Activated T-cell treated with anti-CD3 and anti-CD28 coated beads, Interleukin-2, amount 50 U/mL, for 4 hours (primary cell): ENCODE measurements around the gene ACACB. TPM values are rescaled to one million over a fixed set of nuclear protein-coding genes. Genes with fewer than 3 reads are reported as not detected.

Source experiments
- ATAC-seq, 2 donors: fragments of 200-7000 bp; cut with Tn5 transposase; one replicate each; pipeline ENCODE4 v1.10.0; 2021
- DNase-seq: peaks from one replicate; pipeline ENCODE4 v3.0.0-alpha.2; 2020
- H3K27me3 Mint-ChIP-seq: one replicate; pipeline ENCODE4 v1.8.0; 2021; ENCODE audit warnings: low read depth, mixed read lengths
- H3K36me3 Mint-ChIP-seq: one replicate; pipeline ENCODE4 v1.8.0; 2022; ENCODE audit warnings: mixed read lengths; ENCODE audit not compliant: insufficient read depth
- H3K4me1 Mint-ChIP-seq: one replicate; pipeline ENCODE4 v1.8.0; 2021; ENCODE audit warnings: low read depth, mixed read lengths
- H3K4me3 Mint-ChIP-seq: one replicate; pipeline ENCODE4 v1.8.0; 2021; ENCODE audit warnings: mild to moderate bottlenecking, moderate library complexity, mixed read lengths
- H3K9me3 Mint-ChIP-seq: one replicate; pipeline ENCODE4 v1.8.0; 2021; ENCODE audit warnings: mixed read lengths
- total RNA-seq, 3 donors: library from RNA; stranded (reverse); gene quantifications; one replicate each; pipeline ENCODE4 v1.2.1, GENCODE V29; 2021

ACACB gene
- total RNA-seq, 3 donors from 2014 or later, result 1.6 to 4.5 (median 3.8) TPM

DNA sequence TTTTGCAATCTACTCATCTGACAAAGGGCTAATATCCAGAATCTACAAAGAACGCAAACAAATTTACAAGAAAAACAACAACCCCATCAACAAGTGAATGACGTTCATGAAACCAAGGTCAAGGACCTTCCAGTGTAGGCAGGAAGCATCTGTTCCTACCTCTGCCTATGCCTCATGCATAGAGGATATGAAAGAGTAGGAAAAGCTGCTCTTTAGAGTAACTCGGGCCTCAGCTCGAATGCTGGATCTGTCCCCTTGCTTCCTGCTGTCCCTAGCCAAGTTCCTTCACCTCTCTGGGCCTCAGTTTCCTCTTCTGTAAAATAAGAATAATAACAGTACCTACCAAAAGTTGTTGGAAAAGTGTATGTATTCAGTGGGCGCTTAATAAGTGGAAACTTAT is 127.7 kb downstream of the ACACB start:
- no peaks in the 10 kb centered on the region for H3K4me1 Mint-ChIP-seq
- no peak overlapping the region for H3K4me3 Mint-ChIP-seq
- peaks cover 16% of the 10 kb centered on the region for H3K36me3 Mint-ChIP-seq
- no peaks in the 10 kb centered on the region for H3K27me3 Mint-ChIP-seq
- no peaks in the 10 kb centered on the region for H3K9me3 Mint-ChIP-seq
- ATAC-seq (no peak), DNase-seq (no peak)

GRCh38 chr12:109246221-109246620 is 129.8 kb downstream of the ACACB start:
- no peak for ATAC-seq
- H3K36me3 Mint-ChIP-seq, result peaks cover 18% of the 10 kb centered on the region
- no peak for DNase-seq
- no peaks in the 10 kb centered on the region for H3K9me3 Mint-ChIP-seq
- no peak overlapping the region for H3K4me3 Mint-ChIP-seq
- no peaks in the 10 kb centered on the region for H3K27me3 Mint-ChIP-seq
- no peaks in the 10 kb centered on the region for H3K4me1 Mint-ChIP-seq

- peaks cover 4% of the 10 kb centered on the region for H3K9me3 Mint-ChIP-seq
- H3K36me3 Mint-ChIP-seq, result peaks cover 18% of the 10 kb centered on the region
These were observed 131.7 kb downstream of the ACACB start for GRCh38 chr12:109247831-109248654.

GRCh38 chr12:109250523-109250922 is 134.1 kb downstream of the ACACB start:
- DNase-seq (no peak), ATAC-seq (no peak)
- no peak overlapping the region for H3K4me3 Mint-ChIP-seq
- no peaks in the 10 kb centered on the region for H3K27me3 Mint-ChIP-seq
- peaks cover 16% of the 10 kb centered on the region for H3K9me3 Mint-ChIP-seq
- no peaks in the 10 kb centered on the region for H3K4me1 Mint-ChIP-seq
- H3K36me3 Mint-ChIP-seq, result peaks cover 26% of the 10 kb centered on the region

More at GRCh38 chr12:109247831-109248654, 131.7 kb downstream of the ACACB start:
- H3K4me3 Mint-ChIP-seq, result no peak overlapping the region
- H3K4me1 Mint-ChIP-seq, result no peaks in the 10 kb centered on the region
- H3K27me3 Mint-ChIP-seq, result no peaks in the 10 kb centered on the region
- ATAC-seq, result no peak
- no peak for DNase-seq

DNA sequence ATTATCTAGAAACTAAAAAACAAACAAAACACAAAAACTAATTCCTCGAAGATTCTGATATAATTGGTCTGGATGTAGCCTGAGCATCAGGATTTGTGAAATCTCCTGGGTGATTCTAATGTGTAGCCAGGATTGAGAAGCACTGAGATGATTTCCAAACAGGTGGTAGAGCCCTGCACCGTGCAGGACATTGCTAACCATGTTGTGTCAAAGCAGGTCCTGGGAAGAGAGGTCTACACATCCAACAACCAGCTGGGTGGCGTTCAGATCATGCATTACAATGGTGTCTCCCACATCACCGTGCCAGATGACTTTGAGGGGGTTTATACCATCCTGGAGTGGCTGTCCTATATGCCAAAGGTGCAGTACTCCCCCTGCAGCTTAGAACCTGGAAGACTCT is 136.4 kb downstream of the ACACB start:
- Mint-ChIP-seq H3K4me3 (no peak overlapping the region), H3K27me3 (no peaks in the 10 kb centered on the region), H3K36me3 (peaks cover 31% of the 10 kb centered on the region), H3K9me3 (peaks cover 16% of the 10 kb centered on the region), H3K4me1 (no peaks in the 10 kb centered on the region)
- DNase-seq (no peak), ATAC-seq (no peak)

DNA sequence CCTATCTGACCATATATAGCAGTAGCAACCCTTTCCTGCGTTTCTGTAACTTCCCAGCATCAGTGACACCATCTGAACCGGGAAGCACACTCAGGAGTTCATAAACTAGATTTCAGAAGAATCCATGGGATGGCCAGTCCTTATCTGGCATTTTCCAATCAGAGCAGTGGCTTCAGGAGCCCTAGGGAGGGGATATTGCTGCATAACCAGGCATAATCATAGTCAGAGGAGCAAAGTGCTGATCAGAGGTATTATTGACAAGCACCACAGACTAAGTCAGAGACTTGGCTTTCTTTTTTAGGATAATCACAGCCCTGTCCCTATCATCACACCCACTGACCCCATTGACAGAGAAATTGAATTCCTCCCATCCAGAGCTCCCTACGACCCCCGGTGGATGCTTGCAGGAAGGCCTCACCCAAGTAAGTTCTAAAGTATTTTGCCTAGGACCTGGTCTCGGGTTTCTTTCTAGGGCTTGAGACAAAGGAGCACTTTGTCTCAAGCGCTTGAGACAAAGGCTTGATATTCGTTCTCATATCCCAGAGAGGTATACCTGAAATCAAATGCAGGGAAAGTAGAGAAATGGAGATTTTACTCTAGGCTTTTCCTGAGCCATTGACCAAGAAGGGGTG is 137.6 kb downstream of the ACACB start:
- no peaks in the 10 kb centered on the region for H3K27me3 Mint-ChIP-seq
- no peaks in the 10 kb centered on the region for H3K4me1 Mint-ChIP-seq
- ATAC-seq (no peak), DNase-seq (no peak)
- no peak overlapping the region for H3K4me3 Mint-ChIP-seq
- H3K36me3 Mint-ChIP-seq, result peaks cover 31% of the 10 kb centered on the region
- peaks cover 16% of the 10 kb centered on the region for H3K9me3 Mint-ChIP-seq

GRCh38 chr12:109255377-109255776 is 139.0 kb downstream of the ACACB start:
- no peak overlapping the region for H3K4me3 Mint-ChIP-seq
- H3K36me3 Mint-ChIP-seq, result peaks cover 24% of the 10 kb centered on the region
- H3K27me3 Mint-ChIP-seq, result no peaks in the 10 kb centered on the region
- H3K9me3 Mint-ChIP-seq, result peaks cover 16% of the 10 kb centered on the region
- DNase-seq, result no peak
- ATAC-seq, result no peak
- no peaks in the 10 kb centered on the region for H3K4me1 Mint-ChIP-seq

DNA sequence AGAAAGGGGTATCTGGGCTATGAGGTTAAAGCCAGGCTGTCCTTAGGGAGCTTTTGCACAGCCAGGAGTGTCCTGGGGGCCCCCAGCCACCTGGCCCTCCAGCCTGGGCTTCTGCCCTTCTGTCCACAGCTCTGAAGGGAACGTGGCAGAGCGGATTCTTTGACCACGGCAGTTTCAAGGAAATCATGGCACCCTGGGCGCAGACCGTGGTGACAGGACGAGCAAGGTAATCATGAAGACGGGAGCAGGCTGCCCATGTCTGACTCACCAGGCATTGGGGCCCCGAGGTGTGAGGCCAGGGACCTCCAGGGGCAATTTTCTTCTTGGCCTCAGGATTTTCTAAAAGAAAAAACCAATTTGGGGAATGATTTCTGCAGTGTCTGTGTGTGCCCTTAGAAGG is 139.6 kb downstream of the ACACB start:
- ATAC-seq, result no peak

DNA sequence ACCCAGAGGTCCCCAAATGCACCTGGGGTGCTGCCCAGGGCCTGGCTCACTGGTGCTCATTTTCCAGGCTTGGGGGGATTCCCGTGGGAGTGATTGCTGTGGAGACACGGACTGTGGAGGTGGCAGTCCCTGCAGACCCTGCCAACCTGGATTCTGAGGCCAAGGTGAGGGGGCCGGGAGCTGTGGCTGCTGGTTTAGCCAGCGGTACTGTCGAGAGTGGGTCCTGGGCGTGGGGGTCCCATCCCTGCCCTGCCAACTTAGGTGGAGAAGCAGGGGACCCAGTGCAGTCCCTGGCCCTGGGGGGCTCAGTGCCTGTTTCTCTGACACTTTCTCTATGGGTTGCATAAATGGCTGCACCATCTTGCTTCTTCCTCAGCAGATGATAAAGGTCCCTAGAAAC is 141.8 kb downstream of the ACACB start:
- no peaks in the 10 kb centered on the region for H3K4me1 Mint-ChIP-seq
- ATAC-seq, result no peak
- H3K36me3 Mint-ChIP-seq, result peaks cover 25% of the 10 kb centered on the region
- no peak overlapping the region for H3K4me3 Mint-ChIP-seq
- DNase-seq, result no peak
- peaks cover 10% of the 10 kb centered on the region for H3K9me3 Mint-ChIP-seq
- no peaks in the 10 kb centered on the region for H3K27me3 Mint-ChIP-seq

More for the DNA sequence above, 139.6 kb downstream of the ACACB start:
- no peak for DNase-seq
- Mint-ChIP-seq H3K9me3 (peaks cover 16% of the 10 kb centered on the region), H3K4me3 (no peak overlapping the region), H3K4me1 (no peaks in the 10 kb centered on the region), H3K27me3 (no peaks in the 10 kb centered on the region), H3K36me3 (peaks cover 24% of the 10 kb centered on the region)

- no peak for ATAC-seq
These were observed 142.5 kb downstream of the ACACB start for GRCh38 chr12:109258607-109259544.

GRCh38 chr12:109259545-109259895 is 143.1 kb downstream of the ACACB start:
- H3K9me3 Mint-ChIP-seq, result no peaks in the 10 kb centered on the region
- DNase-seq (no peak), ATAC-seq (no peak)
- H3K27me3 Mint-ChIP-seq, result no peaks in the 10 kb centered on the region
- H3K4me1 Mint-ChIP-seq, result no peaks in the 10 kb centered on the region
- H3K36me3 Mint-ChIP-seq, result peaks cover 26% of the 10 kb centered on the region
- no peak overlapping the region for H3K4me3 Mint-ChIP-seq

More at GRCh38 chr12:109258607-109259544, 142.5 kb downstream of the ACACB start:
- Mint-ChIP-seq H3K4me3 (no peak overlapping the region), H3K36me3 (peaks cover 23% of the 10 kb centered on the region), H3K4me1 (no peaks in the 10 kb centered on the region), H3K9me3 (peaks cover 4% of the 10 kb centered on the region), H3K27me3 (no peaks in the 10 kb centered on the region)
- DNase-seq, result no peak

DNA sequence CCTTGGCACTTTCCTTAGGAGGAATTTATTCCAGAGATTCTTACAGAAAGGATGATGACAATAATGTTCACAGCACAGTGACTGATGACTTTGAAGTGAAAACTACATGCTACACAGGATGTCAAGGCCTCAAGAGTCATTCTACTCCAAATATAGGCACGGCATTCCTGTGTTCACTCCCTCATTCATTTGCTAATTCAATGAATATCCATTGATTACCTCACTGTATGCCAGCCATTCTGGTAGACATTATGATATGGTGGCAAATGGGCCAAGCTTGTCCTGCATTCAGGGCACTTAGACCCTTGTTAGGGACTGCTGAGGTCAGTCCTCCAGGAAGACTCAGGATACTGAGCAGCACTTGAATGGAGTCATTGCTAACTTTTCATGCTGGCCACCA is 144.7 kb downstream of the ACACB start:
- Mint-ChIP-seq H3K4me3 (no peak overlapping the region), H3K27me3 (no peaks in the 10 kb centered on the region), H3K4me1 (no peaks in the 10 kb centered on the region), H3K36me3 (peaks cover 21% of the 10 kb centered on the region), H3K9me3 (no peaks in the 10 kb centered on the region)
- no peak for ATAC-seq
- no peak for DNase-seq

GRCh38 chr12:109261939-109262338 is 145.6 kb downstream of the ACACB start:
- H3K27me3 Mint-ChIP-seq, result no peaks in the 10 kb centered on the region
- ATAC-seq (no peak), DNase-seq (no peak)
- H3K36me3 Mint-ChIP-seq, result peaks cover 21% of the 10 kb centered on the region
- no peaks in the 10 kb centered on the region for H3K9me3 Mint-ChIP-seq
- H3K4me1 Mint-ChIP-seq, result no peaks in the 10 kb centered on the region
- no peak overlapping the region for H3K4me3 Mint-ChIP-seq

DNA sequence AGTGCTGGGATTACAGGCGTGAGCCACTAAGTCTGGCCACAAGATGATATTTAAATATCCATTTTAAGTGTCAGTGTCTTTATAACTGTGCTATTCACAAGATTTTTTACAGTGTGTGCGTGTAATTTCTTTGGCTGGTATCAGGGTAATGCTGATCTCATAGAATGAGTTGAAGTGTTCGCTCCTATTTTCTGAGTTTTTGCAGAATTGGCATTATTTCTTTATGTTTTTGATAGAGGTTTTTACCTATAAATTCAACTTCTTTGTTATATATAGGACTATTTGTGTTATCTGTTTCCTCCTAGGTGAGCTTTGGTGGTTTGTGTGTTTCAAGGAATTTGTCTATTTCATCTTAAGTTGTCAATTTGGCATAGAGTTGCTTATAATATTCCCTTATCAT is 147.1 kb downstream of the ACACB start:
- Mint-ChIP-seq H3K9me3 (no peaks in the 10 kb centered on the region), H3K36me3 (peaks cover 21% of the 10 kb centered on the region)

More for the DNA sequence above, 147.1 kb downstream of the ACACB start:
- ATAC-seq (no peak), DNase-seq (no peak)
- Mint-ChIP-seq H3K27me3 (no peaks in the 10 kb centered on the region), H3K4me3 (no peak overlapping the region), H3K4me1 (no peaks in the 10 kb centered on the region)
